Amygdala (tissue), 56 donors: Measurements from ENCODE around the gene MEIOC.
"Not testable (repeated sequence)": the region's sequence is repeated elsewhere in the genome, so short reads cannot be mapped to it uniquely, and the experiment has no call there.

ENCODE experiments used
- DNase-seq, 56 donors: peaks; one replicate each; lab custom pipeline; 2025; lab: John Stamatoyannopoulos, UW

The MEIOC gene

GRCh38 chr17:44700288-44700687 lies 44.0 kb downstream of the MEIOC start:
- not testable (repeated sequence) for DNase-seq

- DNase-seq, result no peak
Observed at GRCh38 chr17:44707755-44708400, 51.6 kb downstream of the MEIOC start.

GRCh38 chr17:44708401-44709263 lies 52.4 kb downstream of the MEIOC start, which contains the start of gene DBF4B:
DBF4B (plus strand) TSS chr17:44708665; CDS start chr17:44708821, 156 bp downstream.
- peak in 55 of 56 donors; percentile 22 to 88 (median 63) for DNase-seq

- no peak for DNase-seq
Observed at GRCh38 chr17:44719444-44719843, 63.2 kb downstream of the MEIOC start.

GRCh38 chr17:44722254-44722653 lies 66.0 kb downstream of the MEIOC start:
- no peak for DNase-seq
